Testis (tissue), 2 donors: ENCODE measurements around the gene GAB4.
"Not testable (repeated sequence)": the region's sequence is repeated elsewhere in the genome, so short reads cannot be mapped to it uniquely, and the experiment has no call there.

Experiments used
- POLR2A ChIP-seq: fragments of 450-650 bp; IDR thresholded peaks from one replicate; pipeline ENCODE4 v1.6.1; 2017; ENCODE audit warnings: antibody characterized with exemption, mild to moderate bottlenecking, moderate library complexity
- TF ChIP-seq, protein P1 (sequence below), 3 experiments: fragments of 450-650 bp in 2 of 3; fragments of 200-600 bp in 1 of 3; sonication (generic) in 1 of 3; IDR thresholded peaks; one replicate each; pipeline ENCODE4 v1.5.1; 2016 to 2019; ENCODE audit warnings: antibody characterized with exemption in 3 of 3, mild to moderate bottlenecking in 2 of 3, moderate library complexity in 1 of 3

GRCh38 chr22:17036842-17037711 is 29.1 kb upstream of the GAB4 start:
- TF ChIP-seq POLR2A, result not testable (repeated sequence)
- TF ChIP-seq, protein P1, sequence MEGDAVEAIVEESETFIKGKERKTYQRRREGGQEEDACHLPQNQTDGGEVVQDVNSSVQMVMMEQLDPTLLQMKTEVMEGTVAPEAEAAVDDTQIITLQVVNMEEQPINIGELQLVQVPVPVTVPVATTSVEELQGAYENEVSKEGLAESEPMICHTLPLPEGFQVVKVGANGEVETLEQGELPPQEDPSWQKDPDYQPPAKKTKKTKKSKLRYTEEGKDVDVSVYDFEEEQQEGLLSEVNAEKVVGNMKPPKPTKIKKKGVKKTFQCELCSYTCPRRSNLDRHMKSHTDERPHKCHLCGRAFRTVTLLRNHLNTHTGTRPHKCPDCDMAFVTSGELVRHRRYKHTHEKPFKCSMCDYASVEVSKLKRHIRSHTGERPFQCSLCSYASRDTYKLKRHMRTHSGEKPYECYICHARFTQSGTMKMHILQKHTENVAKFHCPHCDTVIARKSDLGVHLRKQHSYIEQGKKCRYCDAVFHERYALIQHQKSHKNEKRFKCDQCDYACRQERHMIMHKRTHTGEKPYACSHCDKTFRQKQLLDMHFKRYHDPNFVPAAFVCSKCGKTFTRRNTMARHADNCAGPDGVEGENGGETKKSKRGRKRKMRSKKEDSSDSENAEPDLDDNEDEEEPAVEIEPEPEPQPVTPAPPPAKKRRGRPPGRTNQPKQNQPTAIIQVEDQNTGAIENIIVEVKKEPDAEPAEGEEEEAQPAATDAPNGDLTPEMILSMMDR (IDR thresholded peaks at IDR 0.05), result not testable (repeated sequence)
